Adrenal gland (tissue), 5 donors: ENCODE data around the gene TMEM62.

Experiments used
- POLR2A ChIP-seq, 2 donors: fragments of 450-650 bp; IDR thresholded peaks; one replicate each; pipeline ENCODE4 v1.6.1; 2017; ENCODE audit warnings: antibody characterized with exemption in 2 of 2, mild to moderate bottlenecking in 2 of 2, moderate library complexity in 1 of 2
- TF ChIP-seq, protein P1 (sequence below), 6 experiments: fragments of 450-650 bp in 4 of 6; fragments of 200-600 bp in 2 of 6; sonication (generic) in 1 of 6; IDR thresholded peaks; 1 replicate in 5 of 6; 2 replicates in 1 of 6; pipeline versions ENCODE4 v1.5.1 to v1.8.0; 2016 to 2021; ENCODE audit warnings: antibody characterized with exemption in 6 of 6, mild to moderate bottlenecking in 2 of 6, moderate library complexity in 1 of 6
- donor health status: DM: no; HTN: no; CAD: no.

DNA sequence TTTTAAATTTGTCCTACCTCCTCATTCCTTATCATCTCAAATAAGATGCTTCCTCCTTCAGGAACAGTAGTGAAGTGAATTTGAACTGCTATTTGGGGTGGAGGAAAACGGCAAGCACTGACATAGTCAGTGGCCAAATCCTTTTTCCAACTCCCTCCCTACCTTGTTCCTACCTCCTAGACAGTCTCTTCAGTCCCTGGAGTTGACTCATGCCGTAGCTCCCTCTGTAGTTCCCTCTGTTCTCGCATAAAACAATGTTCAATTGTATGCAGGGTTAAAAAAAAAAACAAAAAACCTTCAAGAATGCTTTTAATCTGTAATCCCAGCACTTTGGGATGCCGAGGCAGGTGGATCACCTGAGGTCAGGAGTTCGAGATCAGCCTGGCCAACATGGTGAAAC, 29.0 kb upstream of the TMEM62 start:
- TF ChIP-seq, protein P1, sequence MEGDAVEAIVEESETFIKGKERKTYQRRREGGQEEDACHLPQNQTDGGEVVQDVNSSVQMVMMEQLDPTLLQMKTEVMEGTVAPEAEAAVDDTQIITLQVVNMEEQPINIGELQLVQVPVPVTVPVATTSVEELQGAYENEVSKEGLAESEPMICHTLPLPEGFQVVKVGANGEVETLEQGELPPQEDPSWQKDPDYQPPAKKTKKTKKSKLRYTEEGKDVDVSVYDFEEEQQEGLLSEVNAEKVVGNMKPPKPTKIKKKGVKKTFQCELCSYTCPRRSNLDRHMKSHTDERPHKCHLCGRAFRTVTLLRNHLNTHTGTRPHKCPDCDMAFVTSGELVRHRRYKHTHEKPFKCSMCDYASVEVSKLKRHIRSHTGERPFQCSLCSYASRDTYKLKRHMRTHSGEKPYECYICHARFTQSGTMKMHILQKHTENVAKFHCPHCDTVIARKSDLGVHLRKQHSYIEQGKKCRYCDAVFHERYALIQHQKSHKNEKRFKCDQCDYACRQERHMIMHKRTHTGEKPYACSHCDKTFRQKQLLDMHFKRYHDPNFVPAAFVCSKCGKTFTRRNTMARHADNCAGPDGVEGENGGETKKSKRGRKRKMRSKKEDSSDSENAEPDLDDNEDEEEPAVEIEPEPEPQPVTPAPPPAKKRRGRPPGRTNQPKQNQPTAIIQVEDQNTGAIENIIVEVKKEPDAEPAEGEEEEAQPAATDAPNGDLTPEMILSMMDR (IDR thresholded peaks at IDR 0.05): no peak
- TF ChIP-seq POLR2A (IDR thresholded peaks at IDR 0.05): no peak
